ENCODE measurements around the gene PER1. TPM values are rescaled to one million over a fixed set of nuclear protein-coding genes. Genes with fewer than 3 reads are reported as not detected.

PER1 gene, protein sequence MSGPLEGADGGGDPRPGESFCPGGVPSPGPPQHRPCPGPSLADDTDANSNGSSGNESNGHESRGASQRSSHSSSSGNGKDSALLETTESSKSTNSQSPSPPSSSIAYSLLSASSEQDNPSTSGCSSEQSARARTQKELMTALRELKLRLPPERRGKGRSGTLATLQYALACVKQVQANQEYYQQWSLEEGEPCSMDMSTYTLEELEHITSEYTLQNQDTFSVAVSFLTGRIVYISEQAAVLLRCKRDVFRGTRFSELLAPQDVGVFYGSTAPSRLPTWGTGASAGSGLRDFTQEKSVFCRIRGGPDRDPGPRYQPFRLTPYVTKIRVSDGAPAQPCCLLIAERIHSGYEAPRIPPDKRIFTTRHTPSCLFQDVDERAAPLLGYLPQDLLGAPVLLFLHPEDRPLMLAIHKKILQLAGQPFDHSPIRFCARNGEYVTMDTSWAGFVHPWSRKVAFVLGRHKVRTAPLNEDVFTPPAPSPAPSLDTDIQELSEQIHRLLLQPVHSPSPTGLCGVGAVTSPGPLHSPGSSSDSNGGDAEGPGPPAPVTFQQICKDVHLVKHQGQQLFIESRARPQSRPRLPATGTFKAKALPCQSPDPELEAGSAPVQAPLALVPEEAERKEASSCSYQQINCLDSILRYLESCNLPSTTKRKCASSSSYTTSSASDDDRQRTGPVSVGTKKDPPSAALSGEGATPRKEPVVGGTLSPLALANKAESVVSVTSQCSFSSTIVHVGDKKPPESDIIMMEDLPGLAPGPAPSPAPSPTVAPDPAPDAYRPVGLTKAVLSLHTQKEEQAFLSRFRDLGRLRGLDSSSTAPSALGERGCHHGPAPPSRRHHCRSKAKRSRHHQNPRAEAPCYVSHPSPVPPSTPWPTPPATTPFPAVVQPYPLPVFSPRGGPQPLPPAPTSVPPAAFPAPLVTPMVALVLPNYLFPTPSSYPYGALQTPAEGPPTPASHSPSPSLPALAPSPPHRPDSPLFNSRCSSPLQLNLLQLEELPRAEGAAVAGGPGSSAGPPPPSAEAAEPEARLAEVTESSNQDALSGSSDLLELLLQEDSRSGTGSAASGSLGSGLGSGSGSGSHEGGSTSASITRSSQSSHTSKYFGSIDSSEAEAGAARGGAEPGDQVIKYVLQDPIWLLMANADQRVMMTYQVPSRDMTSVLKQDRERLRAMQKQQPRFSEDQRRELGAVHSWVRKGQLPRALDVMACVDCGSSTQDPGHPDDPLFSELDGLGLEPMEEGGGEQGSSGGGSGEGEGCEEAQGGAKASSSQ (N-terminal part only)
- total RNA-seq, result 13.7 and 25.4 TPM in 2 replicates

DNA sequence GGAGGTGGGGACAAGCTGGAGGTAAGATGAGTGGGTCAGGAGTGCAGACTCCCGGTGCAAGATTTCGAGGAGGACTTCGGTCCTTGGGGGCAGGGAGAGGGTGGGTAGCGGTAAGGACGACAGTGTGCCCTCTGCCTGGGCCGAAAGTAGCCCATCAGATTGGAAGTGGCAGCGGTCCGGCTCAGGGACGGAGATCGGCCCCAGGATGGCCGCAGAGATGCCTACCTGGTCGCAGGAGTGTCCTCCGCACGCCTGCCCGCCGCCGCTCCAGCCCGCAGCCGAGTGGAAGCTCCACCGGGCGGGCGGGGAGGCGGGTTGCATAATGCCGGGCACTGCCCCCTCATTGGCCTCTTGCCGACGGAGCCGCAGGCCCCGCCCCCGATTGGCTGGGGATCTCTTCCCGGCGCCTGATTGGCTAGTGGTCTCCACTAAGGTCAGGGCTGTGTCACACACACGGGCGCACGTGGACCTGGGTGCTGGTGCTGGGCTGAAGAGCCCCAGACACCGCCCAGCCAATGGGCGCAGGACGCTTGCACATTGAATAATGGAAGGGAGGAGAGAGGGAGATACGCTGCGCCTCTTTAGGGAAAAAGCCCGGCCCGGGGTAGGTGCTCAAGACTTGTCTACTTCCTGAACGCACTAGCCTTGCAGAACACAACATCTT, at the start of gene PER1:
Gene PER1, minus strand, starts transcription at position 293 of the 664 bp plus-strand sequence. CDS start 1,698 bp downstream, outside the sequence.

DNA sequence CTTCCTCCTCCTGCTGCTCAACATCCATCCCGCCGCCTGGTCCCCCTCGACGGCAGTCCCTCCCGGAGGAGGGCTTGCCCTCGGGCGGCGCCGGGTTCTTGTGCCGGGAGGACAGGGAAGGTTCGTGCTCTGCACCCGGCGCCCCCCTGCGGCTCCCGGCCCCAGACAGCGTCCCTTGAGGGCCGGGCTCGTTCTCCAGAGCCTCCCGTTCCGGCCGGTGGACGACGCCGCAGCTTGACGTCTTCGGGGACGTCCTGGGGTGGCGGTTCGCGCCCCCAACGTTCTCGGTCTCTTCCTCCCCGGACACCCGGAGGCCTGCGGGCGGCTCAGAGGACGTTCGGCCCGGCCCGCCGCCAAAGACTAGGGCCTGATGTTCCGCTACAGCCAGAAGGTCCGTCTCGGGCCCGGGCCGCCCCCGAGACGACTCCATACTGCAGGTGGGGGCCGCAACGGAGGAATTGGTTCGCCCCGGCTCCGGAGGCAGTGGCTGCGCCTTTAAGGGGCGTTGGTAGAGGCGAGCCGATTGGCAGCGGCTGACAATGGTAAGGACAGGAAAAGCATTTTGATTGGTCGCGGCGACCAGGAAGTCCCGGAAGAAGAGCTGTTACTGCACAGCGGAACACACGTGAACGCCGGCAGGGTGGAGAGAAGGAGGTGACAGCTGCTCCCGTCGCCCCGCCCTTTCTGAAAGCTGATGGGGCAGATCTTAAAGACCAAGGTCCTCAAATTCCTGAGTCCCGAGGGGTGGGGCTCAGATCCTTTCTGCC, 37.7 kb upstream of the PER1 start, which contains the start of gene BORCS6:
Gene BORCS6, minus strand, starts transcription at position 470 of the 767 bp plus-strand sequence. Its CDS starts 40 bp downstream, at position 430.

DNA sequence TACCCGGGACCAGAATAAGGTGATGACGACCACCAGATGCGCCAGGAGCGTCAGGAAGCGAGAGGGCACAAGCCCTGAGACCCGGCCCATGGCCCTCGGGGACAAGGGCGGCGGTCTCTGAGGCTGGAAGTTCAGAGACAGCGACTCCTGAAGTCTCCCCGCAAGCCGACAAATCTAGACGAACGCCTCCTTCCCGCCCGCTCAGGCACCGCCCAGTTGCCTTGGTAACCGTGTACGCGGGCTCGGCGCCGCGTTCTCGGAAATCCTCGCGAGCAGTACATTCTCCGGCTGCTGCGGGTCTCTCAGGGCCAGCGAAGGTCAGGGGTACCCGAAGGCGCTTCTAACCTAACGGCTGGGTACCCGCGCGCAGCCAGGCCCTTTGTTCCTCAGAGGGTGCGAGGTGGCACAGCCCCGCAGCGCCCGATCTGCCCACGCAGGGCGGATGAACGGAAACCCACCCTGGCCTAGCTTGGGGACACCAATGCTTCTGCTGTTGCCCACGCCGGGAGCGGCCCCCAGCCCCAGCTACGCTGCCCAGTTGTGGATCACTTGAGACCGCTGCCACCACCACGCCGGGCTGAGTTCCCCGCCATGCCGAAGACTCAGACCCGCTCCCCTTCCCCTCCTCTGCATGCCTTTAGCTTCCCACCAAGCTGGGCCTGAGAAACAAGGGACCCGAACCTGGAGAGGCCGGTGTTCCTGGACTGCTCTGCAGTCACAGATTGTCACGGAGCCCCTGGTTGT, 24.2 kb upstream of the PER1 start, which contains the start of gene TMEM107:
Gene TMEM107, minus strand, starts transcription at position 184 of the 744 bp plus-strand sequence. Its CDS starts 94 bp downstream, at position 90.

DNA sequence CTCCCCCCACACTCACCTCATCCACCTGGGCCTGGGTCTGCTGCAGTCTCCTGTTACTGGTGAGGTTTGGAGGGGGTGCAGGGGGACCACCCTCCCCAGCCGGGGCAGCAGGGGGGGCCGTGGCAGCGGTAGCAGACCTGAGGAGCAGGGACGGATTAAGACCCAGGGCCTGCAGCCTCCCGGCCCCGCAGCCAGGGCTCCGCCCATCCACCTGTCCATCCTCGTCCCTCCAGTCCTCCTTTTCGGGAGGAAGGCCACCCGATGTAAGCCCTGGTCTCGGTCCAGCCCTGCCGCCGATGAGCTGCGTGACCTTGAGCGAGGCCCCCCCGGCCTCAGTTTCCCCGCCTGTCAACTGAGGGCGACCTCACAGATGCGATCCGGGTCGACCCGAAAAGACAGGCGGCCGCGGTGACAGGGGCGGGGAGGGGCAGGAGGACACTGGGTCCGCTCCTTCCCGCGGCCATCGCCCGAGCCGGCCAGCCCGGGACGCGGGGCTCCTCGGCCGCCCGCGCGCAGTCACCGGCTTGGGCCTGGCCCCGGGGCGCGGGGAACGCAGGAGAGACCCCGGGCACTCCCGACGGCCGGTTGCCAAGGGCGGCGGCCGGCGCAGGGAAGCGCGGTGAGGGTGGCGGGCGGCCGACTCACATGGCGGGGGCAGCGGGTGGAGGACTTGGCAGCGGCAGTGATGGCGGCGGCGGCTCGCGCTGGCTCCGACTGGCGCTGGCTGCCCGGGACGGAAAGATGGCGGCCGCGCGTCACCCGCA, 10.2 kb upstream of the PER1 start, which contains the start of gene VAMP2:
Gene VAMP2, minus strand, starts transcription at position 716 of the 764 bp plus-strand sequence. Its CDS starts 69 bp downstream, at position 647.

DNA sequence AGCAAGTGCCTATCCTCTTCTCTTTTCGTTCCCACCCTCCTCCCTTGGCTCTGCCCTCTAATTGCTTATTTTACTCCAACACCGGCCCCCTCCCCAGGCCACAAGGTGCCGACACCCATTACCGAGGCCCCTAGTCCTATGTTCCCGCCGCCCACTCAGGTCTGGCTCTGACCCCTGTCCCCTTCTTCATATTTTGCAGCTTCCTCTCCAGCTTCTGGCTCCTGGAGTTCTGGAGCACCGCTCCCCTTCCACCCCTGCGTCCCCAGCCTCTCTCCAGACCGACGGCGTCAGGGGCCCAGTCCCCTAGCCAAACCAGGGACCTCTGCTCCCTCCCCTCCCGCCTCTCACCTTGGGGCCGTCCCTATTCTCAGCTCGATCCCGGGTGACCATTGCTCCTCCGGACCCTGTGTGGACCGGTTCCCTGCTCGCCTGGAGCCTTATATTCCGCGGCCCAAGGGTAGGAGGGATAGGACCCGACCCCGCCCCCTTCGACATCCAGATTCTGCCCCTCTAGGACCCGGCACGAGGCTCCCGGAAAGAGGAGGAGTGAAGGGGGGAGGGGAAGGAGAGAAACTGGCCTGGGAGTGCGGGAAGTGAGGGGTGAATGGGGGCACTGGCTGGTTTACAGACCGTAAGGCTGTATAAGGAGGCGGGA, 28.4 kb downstream of the PER1 start, which contains the start of gene HES7:
Gene HES7, minus strand, starts transcription at position 412 of the 655 bp plus-strand sequence. Its CDS starts 22 bp downstream, at position 390.

DNA sequence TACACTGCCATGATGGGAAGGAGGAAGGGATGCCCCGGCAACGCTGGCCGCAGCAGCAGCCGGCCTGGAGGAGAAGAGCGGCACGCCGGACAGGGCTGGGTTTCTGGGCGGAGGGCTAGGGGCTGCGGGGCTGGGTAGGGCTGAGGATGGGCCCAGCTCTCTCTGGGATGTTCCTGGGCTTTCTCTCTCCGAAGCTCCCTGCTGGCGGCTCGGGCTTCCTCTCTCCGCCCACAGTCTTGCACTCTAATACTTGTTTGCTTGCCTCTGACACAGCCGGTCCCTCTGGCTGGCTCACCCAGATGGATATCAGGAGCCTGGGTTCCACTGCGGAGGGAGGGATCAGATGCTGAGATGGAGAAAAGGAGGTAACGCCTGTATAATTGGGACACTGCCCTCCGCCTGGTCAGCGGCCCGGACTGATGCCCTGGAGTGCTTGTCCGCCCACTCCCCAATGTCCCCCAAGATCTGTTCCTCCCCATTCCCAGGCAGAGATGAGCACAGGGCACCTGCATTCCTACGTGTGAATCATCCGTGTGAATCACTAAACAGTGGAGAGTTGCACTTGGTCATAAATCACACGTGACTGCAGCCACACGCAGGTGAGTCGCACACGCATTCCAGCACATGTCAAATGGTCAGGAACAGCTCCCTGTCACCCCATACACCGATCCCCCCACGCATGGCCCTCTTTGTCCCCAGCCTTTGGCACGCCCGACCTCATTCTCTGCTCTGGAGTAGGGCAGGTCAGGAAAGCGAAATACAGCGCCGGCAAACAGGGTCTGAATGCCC, 34.0 kb downstream of the PER1 start, which contains the start of gene ALOXE3:
Gene ALOXE3, minus strand, starts transcription at position 535 of the 789 bp plus-strand sequence. Its CDS starts 524 bp downstream, at position 11.

Other genes with a start within 250 kb of the PER1 start
- gene RNF227, start 236.1 kb downstream of the PER1 start, total RNA-seq, result 20.5 and 22.8 TPM in 2 replicates
- under 0.01 TPM in 1 of 2 replicates, not detected in the other for gene KCNAB3, start 222.5 kb downstream of the PER1 start, total RNA-seq
- 23.2 and 33.0 TPM in 2 replicates for gene TRAPPC1, start 220.5 kb downstream of the PER1 start, total RNA-seq
- gene CNTROB, start 220.2 kb downstream of the PER1 start, total RNA-seq, result 7.0 and 14.5 TPM in 2 replicates
- not detected in 2 replicates for gene GUCY2D, start 149.8 kb downstream of the PER1 start, total RNA-seq
- gene ALOX15B, start 113.3 kb downstream of the PER1 start, total RNA-seq, result 53.3 and 97.1 TPM in 2 replicates
- gene ALOX12B, start 64.7 kb downstream of the PER1 start, total RNA-seq, result 1.2 TPM in 1 of 2 replicates, not detected in the other
- gene ALOXE3, start 33.9 kb downstream of the PER1 start, total RNA-seq, result 0.85 and 1.4 TPM in 2 replicates
- 1.2 and 1.5 TPM in 2 replicates for gene HES7, start 28.3 kb downstream of the PER1 start, total RNA-seq
- gene VAMP2, start 10.5 kb upstream of the PER1 start, total RNA-seq, result 3.4 and 3.9 TPM in 2 replicates
- gene TMEM107, start 24.0 kb upstream of the PER1 start, total RNA-seq, result 17.6 and 24.7 TPM in 2 replicates
- gene BORCS6, start 37.8 kb upstream of the PER1 start, total RNA-seq, result 9.6 and 11.6 TPM in 2 replicates
- 2.3 and 3.1 TPM in 2 replicates for gene AURKB, start 58.2 kb upstream of the PER1 start, total RNA-seq
- gene CTC1, start 95.7 kb upstream of the PER1 start, total RNA-seq, result 2.6 and 6.3 TPM in 2 replicates
- 12.4 and 17.8 TPM in 2 replicates for gene PFAS, start 96.9 kb upstream of the PER1 start, total RNA-seq
- gene RANGRF, start 136.3 kb upstream of the PER1 start, total RNA-seq, result 7.2 and 10.2 TPM in 2 replicates
- 0.21 and 0.24 TPM in 2 replicates for gene SLC25A35, start 143.0 kb upstream of the PER1 start, total RNA-seq
- gene ARHGEF15, start 157.8 kb upstream of the PER1 start, total RNA-seq, result under 0.01 TPM in 1 of 2 replicates, not detected in the other
- gene ODF4, start 187.4 kb upstream of the PER1 start, total RNA-seq, result not detected in 2 replicates
- 5,651 and 9,660 TPM in 2 replicates for gene RPL26, start 230.8 kb upstream of the PER1 start, total RNA-seq
- 0.24 and 0.43 TPM in 2 replicates for gene RNF222, start 245.4 kb upstream of the PER1 start, total RNA-seq